Mesenchymal stem cell (in vitro differentiated cells and primary cell): ENCODE measurements around the gene CEP83.

Experiments
- DNase-seq: peaks from one replicate; pipeline ENCODE4 v3.0.0-alpha.2; 2013
- H2AFZ ChIP-seq: one replicate; pipeline ENCODE4 v1.6.1; 2013; ENCODE audit warnings: low read depth, mild to moderate bottlenecking, control low read depth, inconsistent platforms, low read length, moderate library complexity
- H2AK5ac ChIP-seq: 2 replicates; pipeline ENCODE4 v1.6.1; 2013; ENCODE audit warnings: low read length, moderate library complexity, mild to moderate bottlenecking, inconsistent platforms; ENCODE audit not compliant: severe bottlenecking
- H2BK120ac ChIP-seq: one replicate; pipeline ENCODE4 v1.6.1; 2013; ENCODE audit warnings: low read depth, mild to moderate bottlenecking, inconsistent platforms, low read length, moderate library complexity
- H2BK12ac ChIP-seq, 2 experiments: one replicate each; pipeline ENCODE4 v1.6.1; 2013; ENCODE audit warnings: inconsistent platforms in 2 of 2, low read length in 2 of 2, mild to moderate bottlenecking in 2 of 2, moderate library complexity in 2 of 2, control low read depth in 1 of 2
- H2BK15ac ChIP-seq: one replicate; pipeline ENCODE4 v1.6.1; 2013; ENCODE audit warnings: mild to moderate bottlenecking, low read depth, inconsistent platforms; ENCODE audit not compliant: poor library complexity, severe bottlenecking
- H2BK5ac ChIP-seq: 2 replicates; pipeline ENCODE4 v1.6.1; 2013; ENCODE audit warnings: low read depth, mild to moderate bottlenecking, low read length, control low read depth, inconsistent platforms; ENCODE audit not compliant: poor library complexity, severe bottlenecking
- H3K14ac ChIP-seq, 2 experiments: one replicate each; pipeline ENCODE4 v1.6.1; 2013; ENCODE audit warnings: inconsistent platforms in 2 of 2, low read length in 2 of 2, control low read depth in 1 of 2, mild to moderate bottlenecking in 1 of 2, moderate library complexity in 1 of 2
- H3K18ac ChIP-seq, 2 experiments: one replicate each; pipeline ENCODE4 v1.6.1; 2013; ENCODE audit warnings: inconsistent platforms in 2 of 2, low read length in 2 of 2, control low read depth in 1 of 2, low read depth in 1 of 2, mild to moderate bottlenecking in 1 of 2
- H3K23ac ChIP-seq, 2 experiments: one replicate each; pipeline ENCODE4 v1.6.1; 2013; ENCODE audit warnings: inconsistent platforms in 2 of 2, low read length in 2 of 2, mild to moderate bottlenecking in 2 of 2, moderate library complexity in 2 of 2, control low read depth in 1 of 2
- H3K27ac ChIP-seq: 2 replicates; pipeline ENCODE4 v1.5.1; 2013; ENCODE audit warnings: mild to moderate bottlenecking, moderate library complexity, low read length, control low read depth, inconsistent platforms; ENCODE audit not compliant: poor library complexity, severe bottlenecking
- H3K27me3 ChIP-seq, 2 experiments: 2 replicates each; pipeline versions ENCODE4 v1.6.1 to v1.7.0; 2013; ENCODE audit warnings: low read length in 2 of 2, mild to moderate bottlenecking in 2 of 2, moderate library complexity in 2 of 2, control low read depth in 1 of 2, inconsistent platforms in 1 of 2; ENCODE audit not compliant: control insufficient read depth in 1 of 2, insufficient read depth in 1 of 2
- H3K36me3 ChIP-seq, 2 experiments: 2 replicates each; pipeline versions ENCODE4 v1.6.1 to v1.7.0; 2013; ENCODE audit warnings: low read length in 2 of 2, control low read depth in 1 of 2, inconsistent platforms in 1 of 2, low read depth in 1 of 2, mild to moderate bottlenecking in 1 of 2; ENCODE audit not compliant: insufficient read depth in 2 of 2, control insufficient read depth in 1 of 2
- H3K4ac ChIP-seq, 2 experiments: one replicate each; pipeline ENCODE4 v1.6.1; 2013; ENCODE audit warnings: inconsistent platforms in 2 of 2, low read length in 2 of 2, mild to moderate bottlenecking in 2 of 2, moderate library complexity in 2 of 2, control low read depth in 1 of 2, low read depth in 1 of 2
- H3K4me1 ChIP-seq: 2 replicates; pipeline ENCODE4 v1.6.1; 2013; ENCODE audit warnings: low read depth, low read length, control low read depth; ENCODE audit not compliant: control insufficient read depth, insufficient read depth
- H3K4me2 ChIP-seq: 2 replicates; pipeline ENCODE4 v1.6.1; 2013; ENCODE audit warnings: low read length, mild to moderate bottlenecking, inconsistent platforms; ENCODE audit not compliant: poor library complexity, severe bottlenecking
- H3K4me3 ChIP-seq, 2 experiments: 2 replicates each; pipeline versions ENCODE4 v1.5.1 to v1.7.0; 2013; ENCODE audit warnings: low read length in 2 of 2, mild to moderate bottlenecking in 2 of 2, control low read depth in 1 of 2, low read depth in 1 of 2; ENCODE audit not compliant: insufficient read depth in 1 of 2
- H3K79me1 ChIP-seq: replicated peaks from 2 replicates; pipeline ENCODE4 v1.6.1; 2013; ENCODE audit warnings: mild to moderate bottlenecking, control low read depth, low read length, inconsistent platforms; ENCODE audit not compliant: poor library complexity, severe bottlenecking
- H3K9ac ChIP-seq: 2 replicates; pipeline ENCODE4 v1.7.0; 2013; ENCODE audit warnings: mild to moderate bottlenecking, low read length, moderate library complexity
- H3K9me3 ChIP-seq: 2 replicates; pipeline ENCODE4 v1.7.0; 2013; ENCODE audit warnings: mild to moderate bottlenecking, low read length; ENCODE audit not compliant: control insufficient read depth
- H4K8ac ChIP-seq: one replicate; pipeline ENCODE4 v1.6.1; 2013; ENCODE audit warnings: inconsistent platforms, mild to moderate bottlenecking, low read length, moderate library complexity
- H4K91ac ChIP-seq: one replicate; pipeline ENCODE4 v1.6.1; 2013; ENCODE audit warnings: mild to moderate bottlenecking, low read length, inconsistent platforms
- WGBS: methylation state at CpG from one replicate; pipeline ENCODE4 v1.1.7; 2013; ENCODE audit warnings: mixed read lengths; 5-methylcytosine and 5-hydroxymethylcytosine counted together

Gene CEP83

DNA sequence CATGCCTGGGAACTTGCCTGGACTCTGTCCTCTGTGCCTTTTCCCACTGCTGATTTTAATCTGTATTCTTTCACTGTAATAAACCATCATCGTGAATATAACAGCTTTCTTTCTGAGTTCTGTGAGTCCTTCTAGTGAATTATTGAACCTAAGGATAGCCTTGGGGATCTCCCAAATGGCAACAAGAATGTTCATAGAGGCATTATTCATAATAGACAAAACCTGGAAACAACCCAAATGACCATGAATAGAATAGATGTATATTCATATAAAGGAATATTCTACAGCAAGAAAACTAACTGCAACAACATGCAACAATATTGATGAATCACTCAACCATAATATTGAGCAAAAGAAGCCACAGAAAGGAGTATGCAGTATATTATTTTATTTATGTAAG, 44.7 kb upstream of the CEP83 start:
- no peak for DNase-seq
- no peak overlapping the region for H3K4me2 ChIP-seq
- H3K4me3 ChIP-seq, result no peak overlapping the region
- no peak overlapping the region for H2BK15ac ChIP-seq
- H3K23ac ChIP-seq, result no peak overlapping the region
- H3K4me1 ChIP-seq, result no peaks in the 10 kb centered on the region
- WGBS, result no CpG with 5 or more reads among the region's 1 CpG
- no peak overlapping the region for H3K9ac ChIP-seq
- H3K79me1 ChIP-seq, result no peaks in the 10 kb centered on the region
- no peak overlapping the region for H3K18ac ChIP-seq
- H2AFZ ChIP-seq, result no peak overlapping the region
- no peak overlapping the region for H4K91ac ChIP-seq
- peaks cover 9 to 12% of the 10 kb centered on the region in 2 experiments for H3K27me3 ChIP-seq
- H2BK12ac ChIP-seq, result no peak overlapping the region
- no peak overlapping the region for H4K8ac ChIP-seq
- H3K27ac ChIP-seq, result no peak overlapping the region
- H2BK5ac ChIP-seq, result no peak overlapping the region
- no peak overlapping the region for H2BK120ac ChIP-seq
- no peak overlapping the region for H3K4ac ChIP-seq
- no peaks in the 10 kb centered on the region for H3K36me3 ChIP-seq
- H3K9me3 ChIP-seq, result no peaks in the 10 kb centered on the region
- no peak overlapping the region for H3K14ac ChIP-seq
- no peak overlapping the region for H2AK5ac ChIP-seq

DNA sequence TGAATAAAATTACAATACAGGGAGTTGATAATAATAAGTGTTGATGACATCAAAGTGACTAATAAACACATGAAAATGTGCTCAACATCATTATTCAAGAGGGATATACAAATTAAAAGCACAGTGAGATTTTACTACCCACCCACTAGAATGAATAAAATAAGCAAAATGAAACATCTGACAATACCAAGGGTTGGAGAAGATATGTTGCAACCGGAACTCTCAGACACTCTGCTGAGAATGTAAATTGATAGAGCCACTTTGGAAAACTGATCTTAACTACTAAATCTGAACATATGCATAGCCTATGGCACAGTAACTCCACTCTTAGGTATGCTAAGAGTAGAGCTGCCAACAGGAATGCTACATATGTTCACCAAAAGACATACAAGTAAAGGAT, 44.0 kb upstream of the CEP83 start:
- Histone ChIP-seq H3K27me3 (peaks cover 9 to 12% of the 10 kb centered on the region in 2 experiments), H3K4me3 (no peak overlapping the region), H3K27ac (no peak overlapping the region), H3K23ac (no peak overlapping the region), H3K36me3 (no peaks in the 10 kb centered on the region), H2BK5ac (no peak overlapping the region), H2AK5ac (no peak overlapping the region), H2BK15ac (no peak overlapping the region), H3K18ac (no peak overlapping the region), H3K4me1 (no peaks in the 10 kb centered on the region), H2BK120ac (no peak overlapping the region), H4K8ac (no peak overlapping the region), H3K9me3 (no peaks in the 10 kb centered on the region), H2BK12ac (no peak overlapping the region), H2AFZ (no peak overlapping the region), H3K4ac (no peak overlapping the region), H4K91ac (no peak overlapping the region), H3K9ac (no peak overlapping the region), H3K14ac (no peak overlapping the region), H3K4me2 (no peak overlapping the region), H3K79me1 (no peaks in the 10 kb centered on the region)
- no CpG with 5 or more reads among the region's 1 CpG for WGBS
- DNase-seq, result no peak

DNA sequence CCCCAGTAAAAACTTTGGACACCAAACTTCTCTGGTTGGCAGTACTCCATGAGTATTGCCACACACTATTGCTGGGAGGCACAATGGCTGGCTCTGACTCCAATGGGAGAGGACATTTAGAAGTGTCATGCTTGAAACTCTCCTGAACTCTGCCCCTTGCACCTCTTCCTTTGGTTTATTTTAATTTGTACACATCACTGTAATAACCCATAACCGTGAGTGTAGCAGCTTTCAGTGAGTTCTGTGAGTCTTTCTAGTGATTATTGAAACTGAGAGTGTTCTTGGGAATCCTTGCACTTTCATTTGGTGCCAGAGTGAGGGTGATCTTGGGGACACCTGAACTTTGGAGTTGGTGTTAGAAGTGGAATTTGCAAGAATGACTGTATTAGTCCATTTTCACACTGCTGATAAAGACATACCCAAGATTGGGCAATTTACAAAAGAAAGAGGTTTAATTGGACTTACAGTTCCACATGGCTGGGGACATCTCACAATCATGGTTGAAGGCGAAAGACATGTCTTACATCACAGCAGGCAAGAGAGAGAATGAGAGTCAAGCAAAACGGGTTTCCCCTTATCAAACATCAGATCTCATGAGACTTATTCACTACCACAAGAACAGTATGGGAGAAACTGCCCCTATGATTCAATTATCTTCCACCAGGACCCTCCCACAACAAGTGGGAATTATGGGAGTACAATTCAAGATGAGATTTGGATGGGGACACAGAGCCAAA, 41.3 kb upstream of the CEP83 start:
- no peak overlapping the region for H2AK5ac ChIP-seq
- no peak overlapping the region for H3K18ac ChIP-seq
- H3K79me1 ChIP-seq, result no peaks in the 10 kb centered on the region
- no peak overlapping the region for H2BK5ac ChIP-seq
- H2BK120ac ChIP-seq, result no peak overlapping the region
- no peak overlapping the region for H3K4me2 ChIP-seq
- no peak overlapping the region for H2BK15ac ChIP-seq
- H3K4ac ChIP-seq, result no peak overlapping the region
- H4K8ac ChIP-seq, result no peak overlapping the region
- H4K91ac ChIP-seq, result no peak overlapping the region
- no peaks in the 10 kb centered on the region for H3K4me1 ChIP-seq
- no peak overlapping the region for H3K4me3 ChIP-seq
- H3K36me3 ChIP-seq, result no peaks in the 10 kb centered on the region
- no peak for DNase-seq
- H2AFZ ChIP-seq, result no peak overlapping the region
- H3K27me3 ChIP-seq, result peaks cover 0 to 5% of the 10 kb centered on the region in 2 experiments
- H3K23ac ChIP-seq, result no peak overlapping the region
- no peak overlapping the region for H3K14ac ChIP-seq
- no peaks in the 10 kb centered on the region for H3K9me3 ChIP-seq
- H2BK12ac ChIP-seq, result no peak overlapping the region
- H3K27ac ChIP-seq, result no peak overlapping the region
- no peak overlapping the region for H3K9ac ChIP-seq
- 56% methylated on average over 3 of the region's 3 CpGs for WGBS

- Histone ChIP-seq H2AK5ac (no peak overlapping the region), H3K4me1 (no peaks in the 10 kb centered on the region), H3K4me2 (no peak overlapping the region), H2BK120ac (no peak overlapping the region), H3K27ac (no peak overlapping the region), H3K36me3 (no peaks in the 10 kb centered on the region), H4K8ac (no peak overlapping the region), H3K23ac (no peak overlapping the region), H3K18ac (no peak overlapping the region), H4K91ac (no peak overlapping the region), H3K14ac (no peak overlapping the region), H3K9ac (no peak overlapping the region), H2BK12ac (no peak overlapping the region), H3K9me3 (no peaks in the 10 kb centered on the region), H3K79me1 (no peaks in the 10 kb centered on the region), H3K4me3 (no peak overlapping the region), H2BK5ac (no peak overlapping the region), H3K27me3 (no peaks in the 10 kb centered on the region), H3K4ac (no peak overlapping the region), H2AFZ (no peak overlapping the region), H2BK15ac (no peak overlapping the region)
- DNase-seq, result no peak
- 68% methylated on average over 3 of the region's 3 CpGs for WGBS
These were observed 39.0 kb upstream of the CEP83 start for GRCh38 chr12:94498698-94499097.
